Skin of body (tissue), 2 donors: ENCODE measurements around the gene LRIG2. TPM values are rescaled to one million over a fixed set of nuclear protein-coding genes. Genes with fewer than 3 reads are reported as not detected.
"Not testable (repeated sequence)": the region's sequence is repeated elsewhere in the genome, so short reads cannot be mapped to it uniquely, and the experiment has no call there.

ENCODE experiments used
- DNase-seq: peaks from one replicate; lab custom pipeline; 2025; lab: John Stamatoyannopoulos, UW
- total RNA-seq: library from RNA; depleted of rRNA; stranded (reverse); fragments of >200 nt; gene quantifications from one replicate; pipeline ENCODE4 v1.2.3, GENCODE V29; 2014

LRIG2 gene
- total RNA-seq, 1 donor from 2014 or later, result 25.4 TPM

DNA sequence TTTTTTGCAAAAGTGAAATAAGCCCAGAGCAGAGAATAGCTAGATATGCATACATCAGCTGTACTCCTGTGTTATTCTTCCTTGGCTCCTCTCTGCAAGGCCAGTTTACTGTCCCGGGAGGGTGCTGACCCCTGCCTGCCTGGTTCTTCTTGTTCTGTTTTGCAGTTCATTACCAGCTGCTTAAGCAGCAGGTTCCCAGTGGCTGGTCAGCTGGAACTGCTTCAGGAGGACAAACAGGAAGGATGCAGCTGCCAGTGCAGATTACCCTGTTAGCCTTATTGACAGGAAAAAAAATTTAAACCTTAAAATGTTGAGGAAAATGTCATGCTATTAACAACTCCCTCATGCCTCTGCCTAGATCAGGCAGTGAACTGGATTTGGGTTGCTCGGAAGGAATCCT is 16.0 kb upstream of the LRIG2 start:
- no peak for DNase-seq

DNA sequence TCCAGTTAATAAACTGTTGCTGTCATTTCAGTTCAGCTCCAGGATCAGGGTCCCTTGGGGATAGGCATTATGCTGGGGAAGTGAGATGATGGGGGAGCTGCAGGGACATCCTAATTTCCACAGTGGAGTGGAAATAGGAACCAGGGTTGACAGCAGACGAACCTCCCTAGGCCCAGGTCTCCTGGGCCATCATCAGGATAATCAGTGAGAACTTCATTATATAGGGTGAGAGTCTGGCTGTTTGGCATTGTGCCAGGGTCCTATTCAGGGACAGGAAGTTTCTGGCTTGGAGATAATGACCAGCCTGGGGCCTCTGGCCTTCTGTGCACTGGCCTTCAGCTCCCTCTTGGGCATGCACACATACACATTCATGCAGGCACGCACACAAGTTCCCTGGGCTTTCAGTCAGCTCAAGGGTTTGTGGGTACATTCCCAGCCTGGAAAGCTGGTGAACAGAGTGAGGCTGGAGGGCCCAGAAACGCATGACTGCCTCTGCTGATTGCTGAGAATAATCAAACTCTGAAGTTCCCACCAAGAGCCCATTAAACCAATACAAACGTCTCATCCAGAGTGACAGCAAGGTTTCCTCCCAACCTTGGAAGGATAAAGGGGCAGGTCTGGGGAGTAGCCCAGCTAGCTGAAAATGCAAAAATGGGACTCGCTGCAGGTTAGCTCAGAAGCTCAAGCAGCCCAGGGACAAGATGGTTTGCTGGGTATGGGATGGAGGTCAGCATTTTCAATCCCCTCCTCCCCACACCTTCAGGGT is 13.9 kb upstream of the LRIG2 start:
- no peak for DNase-seq

GRCh38 chr1:113063456-113063855 is 9.5 kb upstream of the LRIG2 start:
- DNase-seq, result not testable (repeated sequence)

DNA sequence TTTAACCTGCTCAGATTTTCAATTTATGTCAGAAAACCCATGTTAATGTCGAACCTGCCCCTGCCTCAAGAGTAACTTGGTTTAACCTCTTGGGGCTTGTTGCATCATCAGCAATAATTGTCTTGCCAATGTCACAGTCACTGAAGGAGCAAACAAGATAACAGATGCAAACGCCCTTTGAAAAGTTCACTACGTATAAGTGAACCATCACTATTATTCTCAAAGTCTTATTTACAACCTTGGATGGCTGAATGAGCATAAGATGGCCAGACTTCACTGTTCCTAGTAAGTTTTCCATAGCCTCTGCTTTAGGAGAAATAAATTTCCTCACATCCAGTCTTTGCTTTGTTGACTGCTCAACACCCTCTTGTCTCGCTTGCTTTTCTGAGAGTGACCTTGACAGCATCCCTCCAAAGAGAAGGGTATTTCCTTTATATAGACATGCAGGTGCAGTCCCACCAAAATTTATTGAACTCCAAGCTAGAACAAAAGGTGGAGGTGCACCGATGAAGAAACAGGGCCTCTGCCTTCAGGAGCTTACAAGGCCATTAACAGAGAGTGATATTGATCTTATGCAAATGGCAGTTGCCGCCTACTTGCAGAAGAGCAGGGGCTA is 749 bp upstream of the LRIG2 start:
- DNase-seq, result no peak

DNA sequence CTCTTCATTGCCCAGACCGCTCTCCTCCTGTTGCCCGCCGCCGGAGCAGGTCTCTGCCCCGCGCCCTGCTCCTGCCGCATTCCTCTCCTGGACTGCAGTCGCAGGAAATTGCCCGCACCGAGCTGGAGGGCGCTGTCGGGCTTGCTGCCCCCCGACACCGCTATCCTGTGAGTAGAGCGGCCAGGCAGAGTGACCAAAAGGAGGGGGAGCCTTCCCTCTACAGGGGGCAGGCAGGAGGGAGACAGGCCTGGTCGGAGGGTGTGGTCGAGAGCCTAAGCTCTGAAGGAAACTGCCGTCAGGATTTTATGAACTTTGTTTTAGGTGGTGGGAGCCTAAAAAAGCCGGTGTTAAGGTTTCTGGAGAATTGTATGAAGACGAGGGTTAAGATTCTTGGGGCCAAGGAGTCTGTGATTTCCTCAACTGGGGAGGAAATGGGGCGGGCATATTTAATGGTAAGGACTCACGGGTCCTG is 517 bp downstream of the LRIG2 start:
- peak; percentile 23 for DNase-seq

GRCh38 chr1:113074237-113074636 is 1.2 kb downstream of the LRIG2 start:
- DNase-seq, result no peak

- DNase-seq, result not testable (repeated sequence)
Observed at GRCh38 chr1:113077978-113078377, 5.0 kb downstream of the LRIG2 start.

GRCh38 chr1:113086541-113086940 is 13.5 kb downstream of the LRIG2 start:
- DNase-seq, result no peak

GRCh38 chr1:113088972-113089371 is 16.0 kb downstream of the LRIG2 start:
- DNase-seq, result no peak

GRCh38 chr1:113090051-113090450 is 17.1 kb downstream of the LRIG2 start:
- no peak for DNase-seq

- no peak for DNase-seq
Observed at GRCh38 chr1:113091988-113092594, 19.1 kb downstream of the LRIG2 start.

DNA sequence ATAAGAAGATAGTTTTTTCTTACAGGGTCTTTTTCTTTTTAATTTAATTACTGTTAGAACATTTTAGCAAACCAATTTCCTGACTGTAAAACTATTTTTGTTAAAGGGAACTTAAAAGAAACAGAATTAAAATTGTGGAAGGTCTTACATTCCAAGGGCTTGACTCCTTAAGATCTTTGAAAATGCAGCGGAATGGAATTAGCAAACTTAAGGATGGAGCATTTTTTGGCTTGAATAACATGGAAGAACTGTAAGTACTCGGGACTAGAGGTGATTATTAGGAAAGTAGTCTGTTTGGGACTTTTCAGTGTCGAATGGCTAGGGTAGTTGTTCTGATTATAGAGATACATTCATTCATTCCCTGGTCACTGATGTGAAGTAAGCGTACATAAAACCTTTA is 21.5 kb downstream of the LRIG2 start:
- no peak for DNase-seq

- DNase-seq, result no peak
Observed at GRCh38 chr1:113095790-113096455, 22.9 kb downstream of the LRIG2 start.

GRCh38 chr1:113096493-113096892 is 23.5 kb downstream of the LRIG2 start:
- no peak for DNase-seq

GRCh38 chr1:113101588-113101987 is 28.6 kb downstream of the LRIG2 start:
- no peak for DNase-seq

DNA sequence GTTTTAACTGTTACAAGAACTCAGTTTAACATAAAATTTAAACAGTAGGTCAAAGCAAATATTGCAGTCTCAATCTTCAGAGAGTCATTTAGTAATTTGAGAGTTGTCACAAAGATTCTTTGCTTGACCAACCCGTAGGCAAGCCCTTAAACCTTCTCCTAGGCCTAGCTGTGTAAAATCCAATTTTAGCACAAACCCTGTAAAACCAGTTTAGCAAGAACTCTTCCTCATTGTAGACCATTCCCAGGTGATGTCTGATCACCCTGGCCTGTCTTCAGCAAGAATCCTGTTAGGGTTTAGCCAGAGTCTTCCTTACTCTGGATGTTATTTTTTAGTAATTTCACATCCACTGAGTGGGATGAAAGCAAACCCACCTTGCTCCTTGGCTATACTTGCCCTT is 30.1 kb downstream of the LRIG2 start:
- no peak for DNase-seq

DNA sequence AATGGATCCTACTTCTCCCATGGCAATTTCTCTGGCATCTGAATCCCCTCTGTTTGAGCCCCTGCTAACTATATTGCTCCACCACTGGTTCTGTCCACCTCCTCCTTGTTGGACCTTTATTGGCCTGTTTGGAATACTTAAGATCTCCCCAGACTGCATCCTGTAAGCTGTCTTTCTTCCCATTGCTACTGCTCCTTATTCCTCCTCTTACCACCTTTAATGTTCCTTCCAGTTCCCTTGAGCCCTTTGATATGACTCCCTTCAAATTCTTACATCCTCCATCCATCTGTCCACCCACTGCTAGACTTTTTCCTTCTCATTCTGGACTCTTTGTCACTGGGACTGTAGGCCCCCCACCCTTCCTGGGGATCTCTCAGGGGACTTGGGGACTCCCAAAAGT is 31.0 kb downstream of the LRIG2 start:
- DNase-seq, result no peak

DNA sequence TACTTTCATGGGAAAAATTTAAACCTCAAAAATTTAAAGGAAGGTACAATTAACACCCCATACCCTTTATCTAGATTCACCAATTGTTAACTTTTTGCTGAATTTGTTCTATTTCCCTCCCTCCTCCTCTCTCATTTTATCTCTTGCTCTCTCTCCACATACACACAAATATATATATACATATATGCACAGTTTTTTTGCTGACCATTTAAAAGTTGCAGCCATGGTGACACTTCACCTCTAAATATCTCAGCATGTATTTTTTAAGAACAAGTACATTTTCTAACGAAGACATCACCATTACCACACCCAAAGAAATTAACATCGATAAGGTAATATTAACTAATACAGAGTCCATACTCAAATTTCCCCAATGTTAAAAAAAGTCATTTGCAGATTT is 33.9 kb downstream of the LRIG2 start:
- no peak for DNase-seq

GRCh38 chr1:113109908-113110554 is 37.0 kb downstream of the LRIG2 start:
- DNase-seq, result no peak

DNA sequence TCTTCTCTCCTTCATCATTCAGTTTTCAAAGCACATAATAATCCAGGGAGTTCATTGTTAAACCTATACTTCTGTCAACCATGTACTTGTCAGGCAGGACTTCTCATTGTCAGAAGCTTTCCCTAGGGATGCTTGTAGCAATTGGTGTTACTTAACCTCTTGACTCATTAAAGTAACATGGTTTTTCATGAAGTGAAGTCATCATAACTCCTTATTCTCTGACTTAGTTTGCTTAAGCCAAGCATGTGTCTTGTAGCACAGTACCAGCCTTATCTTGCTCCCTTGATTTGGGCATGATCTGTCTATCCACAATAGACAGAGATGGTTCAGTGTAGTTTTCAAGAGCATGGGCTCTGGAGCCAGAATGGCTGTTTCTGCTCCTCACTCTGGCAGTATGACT is 45.3 kb downstream of the LRIG2 start:
- DNase-seq, result no peak

- DNase-seq, result no peak
Observed at GRCh38 chr1:113123737-113124136, 50.7 kb downstream of the LRIG2 start.

DNA sequence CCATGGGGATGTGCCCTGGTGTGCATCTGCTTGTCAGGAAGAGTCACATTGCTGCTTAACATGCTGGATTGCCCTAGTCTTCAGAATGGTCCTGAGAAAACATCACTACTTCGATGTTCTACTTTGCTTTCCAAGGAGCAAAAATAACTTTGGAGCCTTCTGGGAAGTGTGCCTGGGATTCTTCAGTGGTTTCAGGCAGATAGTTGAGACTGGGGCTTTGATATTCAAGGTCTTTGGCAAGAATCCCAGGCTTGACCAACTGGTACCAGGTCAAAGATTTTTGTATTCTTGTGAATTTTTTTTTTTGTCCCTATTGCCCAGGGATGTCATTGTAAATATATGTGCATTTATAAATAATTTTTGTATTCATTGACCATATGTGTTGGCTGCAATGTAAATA is 51.4 kb downstream of the LRIG2 start:
- DNase-seq, result no peak
